GM12873 (cell line): ENCODE measurements around the gene GABBR2.

ENCODE experiments used
- TF ChIP-seq, protein P1 (sequence below): IDR thresholded peaks from 2 replicates; pipeline ENCODE4 v1.5.1; 2012; ENCODE audit warnings: low read depth, mild to moderate bottlenecking, moderate library complexity, low read length, control low read depth; ENCODE audit not compliant: insufficient read depth; ENCODE audit errors: missing control alignments

The GABBR2 gene

GRCh38 chr9:98429613-98430012 lies 279.1 kb downstream of the GABBR2 start:
- TF ChIP-seq, protein P1, sequence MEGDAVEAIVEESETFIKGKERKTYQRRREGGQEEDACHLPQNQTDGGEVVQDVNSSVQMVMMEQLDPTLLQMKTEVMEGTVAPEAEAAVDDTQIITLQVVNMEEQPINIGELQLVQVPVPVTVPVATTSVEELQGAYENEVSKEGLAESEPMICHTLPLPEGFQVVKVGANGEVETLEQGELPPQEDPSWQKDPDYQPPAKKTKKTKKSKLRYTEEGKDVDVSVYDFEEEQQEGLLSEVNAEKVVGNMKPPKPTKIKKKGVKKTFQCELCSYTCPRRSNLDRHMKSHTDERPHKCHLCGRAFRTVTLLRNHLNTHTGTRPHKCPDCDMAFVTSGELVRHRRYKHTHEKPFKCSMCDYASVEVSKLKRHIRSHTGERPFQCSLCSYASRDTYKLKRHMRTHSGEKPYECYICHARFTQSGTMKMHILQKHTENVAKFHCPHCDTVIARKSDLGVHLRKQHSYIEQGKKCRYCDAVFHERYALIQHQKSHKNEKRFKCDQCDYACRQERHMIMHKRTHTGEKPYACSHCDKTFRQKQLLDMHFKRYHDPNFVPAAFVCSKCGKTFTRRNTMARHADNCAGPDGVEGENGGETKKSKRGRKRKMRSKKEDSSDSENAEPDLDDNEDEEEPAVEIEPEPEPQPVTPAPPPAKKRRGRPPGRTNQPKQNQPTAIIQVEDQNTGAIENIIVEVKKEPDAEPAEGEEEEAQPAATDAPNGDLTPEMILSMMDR = no peak

GRCh38 chr9:98428454-98428853 lies 280.3 kb downstream of the GABBR2 start:
- TF ChIP-seq, protein P1 = no peak

- TF ChIP-seq, protein P1 = no peak
Measured at GRCh38 chr9:98427491-98427890, 281.2 kb downstream of the GABBR2 start.

DNA sequence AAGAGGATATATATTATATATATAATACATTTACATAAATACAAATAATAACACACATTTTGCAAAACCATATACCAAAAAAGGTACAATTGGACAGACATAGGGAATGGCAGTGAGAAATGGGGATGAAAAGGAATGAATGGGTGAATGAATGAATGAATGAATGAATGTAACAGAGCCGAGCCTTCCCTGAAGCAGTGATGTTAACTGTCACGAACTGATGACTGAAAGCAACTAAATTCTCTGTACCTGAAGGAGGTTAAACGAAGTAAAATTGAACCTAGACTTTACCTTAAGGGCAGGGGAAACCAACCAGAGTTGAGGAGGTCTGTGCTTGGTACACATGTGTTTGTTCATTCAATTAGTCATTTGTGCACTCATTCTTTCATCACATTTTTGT lies 283.7 kb downstream of the GABBR2 start:
- TF ChIP-seq, protein P1 = no peak

DNA sequence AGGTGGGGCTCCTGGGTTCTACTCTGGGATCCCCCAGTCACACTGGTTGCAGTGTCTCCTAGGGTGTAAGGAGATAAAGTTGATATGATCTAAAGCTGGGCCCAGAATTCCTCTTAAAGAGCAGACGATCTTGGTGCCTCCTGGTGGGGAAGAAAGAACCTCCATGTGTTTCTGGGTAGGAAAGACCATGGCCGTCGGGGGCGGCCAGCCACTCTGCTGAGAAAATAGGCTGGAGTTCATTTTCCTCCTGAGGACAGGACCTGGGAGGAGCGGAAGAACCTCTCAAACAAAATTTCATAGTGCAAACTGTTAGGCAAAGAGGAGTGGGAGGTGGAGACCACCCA lies 289.5 kb downstream of the GABBR2 start:
- TF ChIP-seq, protein P1 = no peak

DNA sequence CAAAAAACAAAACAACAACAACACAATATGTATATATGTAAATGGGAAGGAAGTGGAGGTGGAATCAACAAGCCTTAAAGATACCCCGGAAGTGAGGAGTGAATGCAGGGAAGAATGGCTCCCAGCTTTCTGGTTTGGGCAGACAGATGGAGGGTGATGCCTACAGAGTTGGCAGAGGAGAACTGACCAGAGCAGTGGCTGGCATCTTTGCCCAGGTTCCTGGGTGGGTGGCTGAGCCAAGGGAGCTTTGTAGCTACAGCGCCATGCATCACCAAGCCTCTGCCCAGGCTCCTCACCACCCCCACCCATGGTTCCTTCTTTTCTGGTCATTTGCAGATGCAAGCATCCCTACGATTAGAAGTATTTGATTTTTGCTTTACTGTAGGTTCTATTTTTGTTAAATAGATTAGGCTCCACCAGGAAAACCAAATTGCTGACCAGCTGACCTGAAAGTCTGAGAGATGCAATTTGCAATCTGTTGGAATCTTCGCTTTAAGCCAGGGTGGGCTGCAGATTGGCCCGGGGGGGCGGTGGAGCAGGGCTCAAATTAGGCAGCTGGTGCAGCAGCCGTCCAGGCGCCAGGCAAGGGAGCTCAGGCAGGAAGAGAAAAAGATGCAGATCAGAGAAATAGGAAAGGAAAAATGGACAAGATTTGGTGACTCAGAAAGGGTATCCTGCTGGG lies 290.0 kb downstream of the GABBR2 start:
- TF ChIP-seq, protein P1 = no peak

DNA sequence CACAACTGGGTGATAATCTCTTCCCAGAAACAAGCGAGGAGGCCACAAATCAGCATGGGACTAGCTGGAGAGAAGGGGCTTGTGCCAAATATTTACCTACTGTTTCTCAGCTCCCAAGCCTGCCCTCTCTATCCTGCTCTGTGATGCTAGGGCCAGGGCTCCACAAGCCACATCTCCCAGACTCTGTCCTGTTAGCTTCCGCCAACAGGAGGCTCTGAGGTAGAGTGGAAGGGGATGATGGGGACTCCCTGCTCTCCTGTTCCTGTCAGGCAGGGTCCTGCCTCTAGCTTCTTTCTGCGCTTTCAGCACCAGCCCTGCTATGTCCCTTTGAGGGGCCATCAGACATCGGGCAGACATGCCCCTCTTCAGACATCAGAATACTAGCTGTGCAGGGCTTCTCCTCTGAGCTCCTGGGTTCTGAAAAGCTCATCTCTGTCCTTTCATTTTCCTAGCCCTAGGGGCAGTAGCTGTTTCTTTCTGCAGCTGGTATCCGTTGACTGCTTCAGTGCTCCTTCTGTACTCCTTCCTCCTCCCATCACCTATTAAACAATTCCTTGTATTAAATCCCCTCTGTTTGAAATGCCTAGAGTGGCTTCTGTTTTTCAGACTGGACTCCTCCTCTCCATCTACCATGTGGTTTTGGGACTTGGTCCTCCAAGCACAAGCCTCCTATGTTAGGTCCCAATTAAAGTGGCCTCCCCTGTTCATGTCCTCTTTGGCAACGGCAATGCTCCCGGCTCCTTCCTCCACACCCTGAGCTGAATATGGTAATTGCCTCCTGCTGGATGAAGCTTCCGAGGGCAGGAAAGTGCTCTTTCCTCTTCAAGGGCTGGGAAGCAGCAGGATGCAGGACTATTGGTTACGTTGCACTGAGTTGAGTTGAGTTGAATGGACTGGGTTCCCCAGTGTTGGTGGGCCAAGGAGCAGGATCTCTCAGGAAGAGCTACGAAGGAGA lies 292.2 kb downstream of the GABBR2 start:
- TF ChIP-seq, protein P1 = no peak
